Uterus (tissue), 2 donors: ENCODE data around the gene GSTO2.

ENCODE experiments used
- CTCF ChIP-seq, 4 experiments: fragments of 200-600 bp in 2 of 4; fragments of 450-650 bp in 2 of 4; sonication (generic) in 2 of 4; IDR thresholded peaks; one replicate each; pipeline ENCODE4 v1.5.1; 2016 to 2019; ENCODE audit warnings: antibody characterized with exemption in 4 of 4, mild to moderate bottlenecking in 2 of 4, moderate library complexity in 1 of 4
- POLR2A ChIP-seq, 2 donors: fragments of 450-650 bp; IDR thresholded peaks; one replicate each; pipeline ENCODE4 v1.6.1; 2016; ENCODE audit warnings: antibody characterized with exemption in 2 of 2, mild to moderate bottlenecking in 1 of 2, moderate library complexity in 1 of 2

DNA sequence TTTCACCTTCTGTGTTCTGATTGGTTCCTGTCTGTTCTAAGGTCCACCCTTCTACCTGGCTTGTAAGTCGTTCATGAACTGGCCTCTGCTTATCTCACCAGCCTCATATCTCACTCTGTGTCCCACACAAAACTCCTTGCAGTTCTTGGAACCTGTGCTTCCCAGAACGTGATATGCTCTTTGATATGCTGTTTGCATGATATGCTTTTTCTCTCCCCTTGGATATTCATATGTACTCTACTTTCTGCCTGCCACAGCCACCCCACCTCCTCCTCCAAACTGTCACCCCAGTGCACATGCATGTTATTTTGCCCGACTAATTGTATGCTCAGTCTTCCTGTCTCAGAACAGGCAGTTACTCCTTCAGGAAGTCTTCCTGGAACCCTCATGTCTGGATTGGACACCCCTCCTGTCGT, 71.1 kb downstream of the GSTO2 start:
- TF ChIP-seq POLR2A (IDR thresholded peaks at IDR 0.05), result no peak
- no peak for TF ChIP-seq CTCF (IDR thresholded peaks at IDR 0.05)
